Activated T-cell treated with anti-CD3 and anti-CD28 coated beads, Interleukin-2, amount 50 U/mL, for 24 hours (primary cell): ENCODE data around the gene FILIP1.

Experiments
- DNase-seq: peaks from one replicate; pipeline ENCODE4 v3.0.0-alpha.2; 2020
- H3K27ac Mint-ChIP-seq: 2 replicates; pipeline ENCODE4 v1.8.0; 2020; ENCODE audit warnings: mild to moderate bottlenecking, mixed read lengths
- H3K27me3 Mint-ChIP-seq: 2 replicates; pipeline ENCODE4 v1.8.0; 2020; ENCODE audit warnings: mixed read lengths
- H3K36me3 Mint-ChIP-seq: 2 replicates; pipeline ENCODE4 v1.8.0; 2020; ENCODE audit warnings: low read depth, mixed read lengths
- H3K4me1 Mint-ChIP-seq: 2 replicates; pipeline ENCODE4 v1.8.0; 2020; ENCODE audit warnings: low read depth, mixed read lengths
- H3K4me3 Mint-ChIP-seq: 2 replicates; pipeline ENCODE4 v1.8.0; 2020; ENCODE audit warnings: mild to moderate bottlenecking, moderate library complexity, mixed read lengths
- H3K9me3 Mint-ChIP-seq: 2 replicates; pipeline ENCODE4 v1.8.0; 2020; ENCODE audit warnings: mixed read lengths

The FILIP1 gene

GRCh38 chr6:75504465-75505222, 11.0 kb upstream of the FILIP1 start:
- H3K4me3 Mint-ChIP-seq = no peak overlapping the region
- H3K36me3 Mint-ChIP-seq = no peaks in the 10 kb centered on the region
- no peaks in the 10 kb centered on the region for H3K27me3 Mint-ChIP-seq
- no peak overlapping the region for H3K27ac Mint-ChIP-seq
- H3K4me1 Mint-ChIP-seq = no peaks in the 10 kb centered on the region
- H3K9me3 Mint-ChIP-seq = no peaks in the 10 kb centered on the region
- no peak for DNase-seq

GRCh38 chr6:75503291-75503690, 9.7 kb upstream of the FILIP1 start:
- Mint-ChIP-seq H3K27ac (no peak overlapping the region), H3K27me3 (peaks cover 4% of the 10 kb centered on the region), H3K9me3 (no peaks in the 10 kb centered on the region), H3K36me3 (no peaks in the 10 kb centered on the region), H3K4me1 (no peaks in the 10 kb centered on the region), H3K4me3 (no peak overlapping the region)
- no peak for DNase-seq

- Mint-ChIP-seq H3K4me3 (no peak overlapping the region), H3K4me1 (no peaks in the 10 kb centered on the region), H3K27ac (no peak overlapping the region), H3K36me3 (no peaks in the 10 kb centered on the region), H3K9me3 (no peaks in the 10 kb centered on the region), H3K27me3 (peaks cover 4% of the 10 kb centered on the region)
- no peak for DNase-seq
These were observed 9.3 kb upstream of the FILIP1 start for GRCh38 chr6:75502884-75503283.

- no peaks in the 10 kb centered on the region for H3K36me3 Mint-ChIP-seq
- H3K27me3 Mint-ChIP-seq = peaks cover 4% of the 10 kb centered on the region
- no peak overlapping the region for H3K4me3 Mint-ChIP-seq
- H3K9me3 Mint-ChIP-seq = no peaks in the 10 kb centered on the region
- DNase-seq = no peak
- no peaks in the 10 kb centered on the region for H3K4me1 Mint-ChIP-seq
- no peak overlapping the region for H3K27ac Mint-ChIP-seq
These were observed 8.2 kb upstream of the FILIP1 start for GRCh38 chr6:75501756-75502155.

- peaks cover 7% of the 10 kb centered on the region for H3K4me1 Mint-ChIP-seq
- DNase-seq = no peak
- H3K27me3 Mint-ChIP-seq = peaks cover 15% of the 10 kb centered on the region
- no peak overlapping the region for H3K4me3 Mint-ChIP-seq
- H3K36me3 Mint-ChIP-seq = no peaks in the 10 kb centered on the region
- no peak overlapping the region for H3K27ac Mint-ChIP-seq
- no peaks in the 10 kb centered on the region for H3K9me3 Mint-ChIP-seq
These were observed 6.0 kb upstream of the FILIP1 start for GRCh38 chr6:75499640-75500039.

- Mint-ChIP-seq H3K27me3 (peaks cover 21% of the 10 kb centered on the region), H3K4me3 (no peak overlapping the region), H3K4me1 (peaks cover 7% of the 10 kb centered on the region), H3K36me3 (no peaks in the 10 kb centered on the region), H3K9me3 (no peaks in the 10 kb centered on the region), H3K27ac (no peak overlapping the region)
- no peak for DNase-seq
These were observed 5.3 kb upstream of the FILIP1 start for GRCh38 chr6:75498862-75499261.

GRCh38 chr6:75497994-75498393, 4.4 kb upstream of the FILIP1 start:
- H3K9me3 Mint-ChIP-seq = no peaks in the 10 kb centered on the region
- no peak for DNase-seq
- H3K36me3 Mint-ChIP-seq = no peaks in the 10 kb centered on the region
- H3K27me3 Mint-ChIP-seq = peaks cover 30% of the 10 kb centered on the region
- no peak overlapping the region for H3K27ac Mint-ChIP-seq
- H3K4me3 Mint-ChIP-seq = no peak overlapping the region
- H3K4me1 Mint-ChIP-seq = peaks cover 7% of the 10 kb centered on the region

GRCh38 chr6:75495011-75495410, 1.4 kb upstream of the FILIP1 start:
- H3K27ac Mint-ChIP-seq = no peak overlapping the region

GRCh38 chr6:75494290-75494689, 690 bp upstream of the FILIP1 start:
- Mint-ChIP-seq H3K27me3 (peaks cover 50% of the 10 kb centered on the region), H3K27ac (no peak overlapping the region), H3K4me3 (no peak overlapping the region), H3K9me3 (no peaks in the 10 kb centered on the region), H3K4me1 (peaks cover 7% of the 10 kb centered on the region), H3K36me3 (no peaks in the 10 kb centered on the region)
- DNase-seq = no peak

More at GRCh38 chr6:75495011-75495410, 1.4 kb upstream of the FILIP1 start:
- H3K4me3 Mint-ChIP-seq = no peak overlapping the region
- peaks cover 50% of the 10 kb centered on the region for H3K27me3 Mint-ChIP-seq
- peaks cover 7% of the 10 kb centered on the region for H3K4me1 Mint-ChIP-seq
- H3K36me3 Mint-ChIP-seq = no peaks in the 10 kb centered on the region
- no peak for DNase-seq
- H3K9me3 Mint-ChIP-seq = no peaks in the 10 kb centered on the region

- no peak for DNase-seq
- Mint-ChIP-seq H3K27me3 (peaks cover 56% of the 10 kb centered on the region), H3K27ac (no peak overlapping the region), H3K36me3 (no peaks in the 10 kb centered on the region), H3K4me1 (peaks cover 7% of the 10 kb centered on the region), H3K4me3 (no peak overlapping the region), H3K9me3 (no peaks in the 10 kb centered on the region)
These were observed 1.0 kb downstream of the FILIP1 start for GRCh38 chr6:75492386-75493153.

- Mint-ChIP-seq H3K9me3 (no peaks in the 10 kb centered on the region), H3K4me1 (peaks cover 6% of the 10 kb centered on the region)
These were observed 2.3 kb downstream of the FILIP1 start for GRCh38 chr6:75491291-75491690.

GRCh38 chr6:75490706-75491105, 2.9 kb downstream of the FILIP1 start:
- no peak for DNase-seq
- peaks cover 1% of the 10 kb centered on the region for H3K4me1 Mint-ChIP-seq
- H3K36me3 Mint-ChIP-seq = no peaks in the 10 kb centered on the region
- no peaks in the 10 kb centered on the region for H3K9me3 Mint-ChIP-seq
- H3K27me3 Mint-ChIP-seq = peaks cover 61% of the 10 kb centered on the region
- H3K27ac Mint-ChIP-seq = no peak overlapping the region
- H3K4me3 Mint-ChIP-seq = no peak overlapping the region

More at GRCh38 chr6:75491291-75491690, 2.3 kb downstream of the FILIP1 start:
- H3K36me3 Mint-ChIP-seq = no peaks in the 10 kb centered on the region
- no peak overlapping the region for H3K27ac Mint-ChIP-seq
- peaks cover 59% of the 10 kb centered on the region for H3K27me3 Mint-ChIP-seq
- no peak for DNase-seq
- H3K4me3 Mint-ChIP-seq = no peak overlapping the region

GRCh38 chr6:75489025-75489424, 4.6 kb downstream of the FILIP1 start:
- DNase-seq = no peak
- H3K4me3 Mint-ChIP-seq = no peak overlapping the region
- H3K27me3 Mint-ChIP-seq = peaks cover 46% of the 10 kb centered on the region
- no peaks in the 10 kb centered on the region for H3K4me1 Mint-ChIP-seq
- H3K9me3 Mint-ChIP-seq = no peaks in the 10 kb centered on the region
- no peaks in the 10 kb centered on the region for H3K36me3 Mint-ChIP-seq
- no peak overlapping the region for H3K27ac Mint-ChIP-seq

GRCh38 chr6:75488033-75488432, 5.6 kb downstream of the FILIP1 start:
- Mint-ChIP-seq H3K27ac (no peak overlapping the region), H3K9me3 (no peaks in the 10 kb centered on the region), H3K4me3 (no peak overlapping the region), H3K4me1 (no peaks in the 10 kb centered on the region), H3K36me3 (no peaks in the 10 kb centered on the region), H3K27me3 (peaks cover 36% of the 10 kb centered on the region)
- no peak for DNase-seq

GRCh38 chr6:75486850-75487518, 6.6 kb downstream of the FILIP1 start:
- DNase-seq = no peak
- Mint-ChIP-seq H3K27me3 (peaks cover 30% of the 10 kb centered on the region), H3K36me3 (no peaks in the 10 kb centered on the region), H3K27ac (no peak overlapping the region), H3K9me3 (no peaks in the 10 kb centered on the region), H3K4me3 (no peak overlapping the region), H3K4me1 (no peaks in the 10 kb centered on the region)
